Naive thymus-derived CD4-positive, alpha-beta T cell (primary cell): ENCODE measurements around the gene TCP11L2. TPM values are rescaled to one million over a fixed set of nuclear protein-coding genes. Genes with fewer than 3 reads are reported as not detected.

Experiments used
- ATAC-seq: fragments of 150-1000 bp; cut with Tn5 transposase; 2 replicates; pipeline ENCODE4 v1.10.0; 2021; ENCODE audit warnings: mild to moderate bottlenecking, moderate library complexity
- CTCF ChIA-PET: fragments of 350-600 bp; sonication (Branson Sonifier 250); formaldehyde crosslinking; loops from one replicate; lab custom pipeline; 2021; ENCODE audit warnings: antibody characterized with exemption; lab: Charles Lee
- POLR2A ChIA-PET: fragments of 350-600 bp; sonication (Branson Sonifier 250); formaldehyde crosslinking; loops from one replicate; lab custom pipeline; 2021; ENCODE audit warnings: antibody characterized with exemption, inconsistent platforms; lab: Charles Lee
- DNase-seq, 9 donors: peaks; one replicate each; pipeline versions ENCODE4 v3.0.0 to v3.0.0-alpha.2; 2020 to 2022; ENCODE audit warnings: mixed read lengths in 1 of 9
- H3K27ac ChIP-seq: one replicate; pipeline ENCODE4 v1.7.0; 2013; ENCODE audit warnings: mild to moderate bottlenecking, low read depth, low read length, moderate library complexity
- H3K27me3 ChIP-seq, 2 donors: one replicate each; pipeline ENCODE4 v1.7.0; 2013; ENCODE audit warnings: low read length in 2 of 2, mild to moderate bottlenecking in 2 of 2, moderate library complexity in 2 of 2; ENCODE audit not compliant: control insufficient read depth in 2 of 2, insufficient read depth in 2 of 2
- H3K36me3 ChIP-seq, 3 experiments: 1 replicate in 2 of 3; 2 replicates in 1 of 3; pipeline ENCODE4 v1.7.0; 2013; ENCODE audit warnings: low read length in 3 of 3, mild to moderate bottlenecking in 3 of 3, moderate library complexity in 1 of 3; ENCODE audit not compliant: insufficient read depth in 3 of 3, control insufficient read depth in 2 of 3
- H3K4me1 ChIP-seq, 2 donors: one replicate each; pipeline ENCODE4 v1.7.0; 2013; ENCODE audit warnings: low read length in 2 of 2, mild to moderate bottlenecking in 2 of 2, moderate library complexity in 1 of 2; ENCODE audit not compliant: control insufficient read depth in 2 of 2, insufficient read depth in 2 of 2
- H3K4me3 ChIP-seq: 2 replicates; pipeline ENCODE4 v1.7.0; 2013; ENCODE audit warnings: mild to moderate bottlenecking, low read length
- H3K9me3 ChIP-seq, 3 experiments: 1 replicate in 2 of 3; 2 replicates in 1 of 3; pipeline ENCODE4 v1.7.0; 2013; ENCODE audit warnings: low read length in 3 of 3; ENCODE audit not compliant: control insufficient read depth in 2 of 3
- H3K27ac Mint-ChIP-seq, 9 donors: one replicate each; pipeline ENCODE4 v1.8.0; 2020 to 2022; ENCODE audit warnings: mixed read lengths in 9 of 9, mild to moderate bottlenecking in 8 of 9, moderate library complexity in 5 of 9, inconsistent platforms in 2 of 9
- H3K27me3 Mint-ChIP-seq, 5 donors: one replicate each; pipeline ENCODE4 v1.8.0; 2021 to 2022; ENCODE audit warnings: mixed read lengths in 5 of 5, mild to moderate bottlenecking in 1 of 5
- H3K36me3 Mint-ChIP-seq, 5 donors: one replicate each; pipeline ENCODE4 v1.8.0; 2020 to 2022; ENCODE audit warnings: mixed read lengths in 5 of 5, mild to moderate bottlenecking in 3 of 5, inconsistent platforms in 1 of 5
- H3K4me1 Mint-ChIP-seq, 7 donors: one replicate each; pipeline ENCODE4 v1.8.0; 2020 to 2022; ENCODE audit warnings: mixed read lengths in 7 of 7, mild to moderate bottlenecking in 3 of 7, inconsistent platforms in 1 of 7
- H3K4me3 Mint-ChIP-seq, 10 donors: one replicate each; pipeline ENCODE4 v1.8.0; 2020 to 2022; ENCODE audit warnings: mild to moderate bottlenecking in 10 of 10, mixed read lengths in 10 of 10, moderate library complexity in 6 of 10, inconsistent platforms in 2 of 10
- H3K9me3 Mint-ChIP-seq, 11 donors: one replicate each; pipeline ENCODE4 v1.8.0; 2020 to 2022; ENCODE audit warnings: mixed read lengths in 11 of 11, mild to moderate bottlenecking in 4 of 11, inconsistent platforms in 1 of 11, moderate library complexity in 1 of 11
- intact Hi-C, 2 donors: fragments of 100-400 bp; cut with micrococcal nuclease; formaldehyde crosslinking; loops; one replicate each; pipeline ENCODE4 v1.15.1; 2023
- polyA plus RNA-seq, 2 donors: library from polyadenylated mRNA; unstranded; fragments of 300-500 nt; fragmentation: Illumina TruSeq; gene quantifications; one replicate each; pipeline ENCODE4 v1.2.3, GENCODE V29; 2021
- total RNA-seq, 6 experiments: library from RNA in 5 of 6; stranded (reverse) in 5 of 6; gene quantifications; 1 replicate in 5 of 6; 2 replicates in 1 of 6; pipeline ENCODE4 v1.2.3 and lab custom pipeline; 2021 to 2026

TCP11L2 gene
- total and polyA plus RNA-seq, 7 experiments from 2014 or later: 26.9 to 258 (median 133) TPM

- Histone ChIP-seq H3K4me3 (no peak overlapping the region), H3K27ac (no peak overlapping the region), H3K9me3 (no peaks in the 10 kb centered on the region), H3K27me3 (no peaks in the 10 kb centered on the region), H3K36me3 (peaks cover 0 to 8% (median 0%) of the 10 kb centered on the region in 3 experiments), H3K4me1 (no peaks in the 10 kb centered on the region)
- DNase-seq (no peak), ATAC-seq (no peak)
- intact Hi-C loops: loop anchor here in 1 of 2 donors (5.0 kb wide), 1 partner anchor 1219 kb away; no protein-coding TSS in a partner anchor
- Mint-ChIP-seq H3K4me1 (peaks cover 0 to 3% (median 0%) of the 10 kb centered on the region in 7 donors), H3K36me3 (peaks cover 6 to 30% (median 13%) of the 10 kb centered on the region in 5 donors), H3K27ac (no peak overlapping the region), H3K9me3 (peaks cover 0 to 2% (median 0%) of the 10 kb centered on the region in 11 donors), H3K27me3 (no peaks in the 10 kb centered on the region), H3K4me3 (no peak overlapping the region)
- POLR2A ChIA-PET: no interaction called here
- CTCF ChIA-PET: interaction anchor here (0.6 to 1.6 kb wide), 3 partner anchors 453 to 532 kb away, joined by 3 to 6 read pairs (median 5); no protein-coding TSS in a partner anchor
Observed at GRCh38 chr12:106387848-106388377, 85.4 kb downstream of the TCP11L2 start.

GRCh38 chr12:106389151-106389550 is 86.6 kb downstream of the TCP11L2 start:
- no peak overlapping the region for H3K4me3 Mint-ChIP-seq
- DNase-seq: no peak
- H3K27me3 Mint-ChIP-seq: no peaks in the 10 kb centered on the region
- no peak for ATAC-seq
- no peaks in the 10 kb centered on the region for H3K27me3 ChIP-seq
- intact Hi-C loops: loop anchor here in 1 of 2 donors (5.0 kb wide), 1 partner anchor 1218 kb away; no protein-coding TSS in a partner anchor
- POLR2A ChIA-PET: interaction anchor here (0.5 kb wide), 1 partner anchor 8 kb away, joined by 3 read pairs; no protein-coding TSS in a partner anchor
- peaks cover 0 to 17% (median 0%) of the 10 kb centered on the region in 3 experiments for H3K36me3 ChIP-seq
- H3K4me1 ChIP-seq: no peaks in the 10 kb centered on the region
- no peak overlapping the region for H3K27ac Mint-ChIP-seq
- H3K4me1 Mint-ChIP-seq: no peaks in the 10 kb centered on the region
- no peaks in the 10 kb centered on the region for H3K9me3 ChIP-seq
- H3K36me3 Mint-ChIP-seq: peaks cover 4 to 34% (median 21%) of the 10 kb centered on the region in 5 donors
- no peak overlapping the region for H3K27ac ChIP-seq
- CTCF ChIA-PET: no interaction called here
- no peak overlapping the region for H3K4me3 ChIP-seq
- H3K9me3 Mint-ChIP-seq: no peaks in the 10 kb centered on the region

- ChIA-PET POLR2A (no interaction called here), CTCF (no interaction called here)
- Mint-ChIP-seq H3K9me3 (peaks cover 0 to 2% (median 0%) of the 10 kb centered on the region in 11 donors), H3K27ac (no peak overlapping the region), H3K27me3 (no peaks in the 10 kb centered on the region), H3K4me1 (peaks cover 0 to 5% (median 1%) of the 10 kb centered on the region in 7 donors), H3K4me3 (no peak overlapping the region), H3K36me3 (peaks cover 16 to 58% (median 51%) of the 10 kb centered on the region in 5 donors)
- intact Hi-C loops: no loop called here
- Histone ChIP-seq H3K9me3 (no peaks in the 10 kb centered on the region), H3K27me3 (no peaks in the 10 kb centered on the region), H3K36me3 (peaks cover 0 to 9% (median 0%) of the 10 kb centered on the region in 3 experiments), H3K4me3 (no peak overlapping the region), H3K4me1 (no peaks in the 10 kb centered on the region), H3K27ac (no peak overlapping the region)
- DNase-seq (no peak), ATAC-seq (no peak)
Observed at GRCh38 chr12:106392759-106393158, 90.2 kb downstream of the TCP11L2 start.

Other genes with a start within 250 kb of the TCP11L2 start
- gene NUAK1, start 163.8 kb upstream of the TCP11L2 start, total RNA-seq: under 1 TPM in 3 of 5 experiments, not detected in 2; 0.02 to 0.51 (median 0.08) TPM
- gene NUAK1, start 163.8 kb upstream of the TCP11L2 start, polyA plus RNA-seq: not detected
- 10 to 100 TPM in 4 of 5 experiments, 1 to 10 TPM in 1; 4.3 to 27.2 (median 13.0) TPM for gene CKAP4, start 54.7 kb upstream of the TCP11L2 start, total RNA-seq
- gene CKAP4, start 54.7 kb upstream of the TCP11L2 start, polyA plus RNA-seq: 1 to 10 TPM; 7.1 to 7.6 TPM
- gene POLR3B, start 55.0 kb downstream of the TCP11L2 start, total RNA-seq: 1 to 10 TPM; 4.7 to 8.7 (median 6.8) TPM
- 1 to 10 TPM; 5.0 to 7.8 TPM for gene POLR3B, start 55.0 kb downstream of the TCP11L2 start, polyA plus RNA-seq